ENCODE data around the gene LOC101059915.
"Not testable (repeated sequence)": the region's sequence is repeated elsewhere in the genome, so short reads cannot be mapped to it uniquely, and the experiment has no call there.

GRCh38 chrX:71718185-71718584, 50.8 kb downstream of the LOC101059915 start, which contains the start of gene CXorf49:
- not testable (repeated sequence) for TF ChIP-seq NFIC (IDR thresholded peaks at IDR 0.05; ENCODE audit: low read length); ZNF34 (CRISPR knock-in tag; IDR thresholded peaks at IDR 0.05; ENCODE audit: borderline replicate concordance); SP5 (CRISPR knock-in tag; IDR thresholded peaks at IDR 0.05; ENCODE audit: borderline replicate concordance, low read depth); ZNF747 (CRISPR knock-in tag; IDR thresholded peaks at IDR 0.05; ENCODE audit: borderline replicate concordance); CEBPB (IDR thresholded peaks at IDR 0.05; ENCODE audit: borderline replicate concordance, low read depth, low read length); TARDBP (CRISPR knock-in tag; IDR thresholded peaks at IDR 0.05); UBTF (CRISPR knock-in tag; IDR thresholded peaks at IDR 0.05); RAD21 (CRISPR knock-in tag; IDR thresholded peaks at IDR 0.05); PRDM15 (CRISPR knock-in tag; IDR thresholded peaks at IDR 0.05); TBL1XR1 (IDR thresholded peaks at IDR 0.05; ENCODE audit: borderline replicate concordance, low read length, partially characterized antibody); CTCF (CRISPR knock-in tag; IDR thresholded peaks at IDR 0.05); ARID4A (CRISPR knock-in tag; IDR thresholded peaks at IDR 0.05; ENCODE audit: borderline replicate concordance); ONECUT2 (CRISPR knock-in tag; IDR thresholded peaks at IDR 0.05)
